ENCODE results near the gene MS4A18.

The MS4A18 gene

DNA sequence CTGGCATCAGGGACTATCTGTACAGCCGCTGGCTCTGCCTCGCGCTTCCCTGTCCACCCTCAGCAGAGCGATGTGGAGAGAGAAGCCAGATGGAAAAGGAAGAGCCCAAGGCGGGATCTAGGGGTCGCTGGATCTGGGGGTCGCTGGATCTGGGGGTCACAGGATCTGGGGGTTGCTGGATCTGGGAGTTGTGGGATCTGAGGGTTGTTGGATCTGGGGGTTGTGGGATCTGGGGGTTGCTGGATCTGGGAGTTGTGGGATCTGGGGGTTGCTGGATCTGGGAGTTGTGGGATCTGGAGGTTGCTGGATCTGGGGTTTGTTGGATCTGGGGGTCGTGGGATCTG, 58.6 kb downstream of the MS4A18 start:
- DNase-seq = no peak
- Histone ChIP-seq H3K36me3 (no peaks in the 10 kb centered on the region), H3K9me3 (no peaks in the 10 kb centered on the region), H3K4me1 (no peaks in the 10 kb centered on the region), H3K4me3 (ENCODE audit: low read depth, low read length) (no peak overlapping the region), H3K27me3 (no peaks in the 10 kb centered on the region)
- TF ChIP-seq, protein P1, sequence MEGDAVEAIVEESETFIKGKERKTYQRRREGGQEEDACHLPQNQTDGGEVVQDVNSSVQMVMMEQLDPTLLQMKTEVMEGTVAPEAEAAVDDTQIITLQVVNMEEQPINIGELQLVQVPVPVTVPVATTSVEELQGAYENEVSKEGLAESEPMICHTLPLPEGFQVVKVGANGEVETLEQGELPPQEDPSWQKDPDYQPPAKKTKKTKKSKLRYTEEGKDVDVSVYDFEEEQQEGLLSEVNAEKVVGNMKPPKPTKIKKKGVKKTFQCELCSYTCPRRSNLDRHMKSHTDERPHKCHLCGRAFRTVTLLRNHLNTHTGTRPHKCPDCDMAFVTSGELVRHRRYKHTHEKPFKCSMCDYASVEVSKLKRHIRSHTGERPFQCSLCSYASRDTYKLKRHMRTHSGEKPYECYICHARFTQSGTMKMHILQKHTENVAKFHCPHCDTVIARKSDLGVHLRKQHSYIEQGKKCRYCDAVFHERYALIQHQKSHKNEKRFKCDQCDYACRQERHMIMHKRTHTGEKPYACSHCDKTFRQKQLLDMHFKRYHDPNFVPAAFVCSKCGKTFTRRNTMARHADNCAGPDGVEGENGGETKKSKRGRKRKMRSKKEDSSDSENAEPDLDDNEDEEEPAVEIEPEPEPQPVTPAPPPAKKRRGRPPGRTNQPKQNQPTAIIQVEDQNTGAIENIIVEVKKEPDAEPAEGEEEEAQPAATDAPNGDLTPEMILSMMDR (IDR thresholded peaks at IDR 0.05; ENCODE audit: low read depth, low read length) = no peak

DNA sequence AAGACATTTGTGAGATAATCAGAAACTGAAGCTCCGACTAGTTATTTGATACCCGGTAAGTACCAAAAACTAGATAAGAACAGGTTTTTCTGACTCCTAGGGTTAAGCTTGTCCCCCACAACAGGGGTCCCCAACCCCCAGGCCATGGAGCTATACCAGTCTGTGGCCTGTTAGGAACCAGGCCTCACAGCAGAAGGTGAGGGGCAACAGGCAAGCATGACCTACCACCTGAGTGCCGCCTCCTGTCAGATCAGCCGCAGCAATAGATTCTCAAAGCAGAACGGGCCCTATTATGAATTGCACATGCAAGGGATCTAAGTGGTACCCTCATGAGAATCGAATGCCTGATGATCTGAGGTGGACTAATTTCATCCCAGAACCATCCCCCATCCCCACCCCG, 59.4 kb downstream of the MS4A18 start:
- no peak overlapping the region for H3K4me3 ChIP-seq (ENCODE audit: low read depth, low read length)
- H3K27me3 ChIP-seq = no peaks in the 10 kb centered on the region
- no peaks in the 10 kb centered on the region for H3K36me3 ChIP-seq
- H3K9me3 ChIP-seq = no peaks in the 10 kb centered on the region
- TF ChIP-seq, protein P1 (IDR thresholded peaks at IDR 0.05; ENCODE audit: low read depth, low read length) = no peak
- no peak for DNase-seq
- no peaks in the 10 kb centered on the region for H3K4me1 ChIP-seq

DNA sequence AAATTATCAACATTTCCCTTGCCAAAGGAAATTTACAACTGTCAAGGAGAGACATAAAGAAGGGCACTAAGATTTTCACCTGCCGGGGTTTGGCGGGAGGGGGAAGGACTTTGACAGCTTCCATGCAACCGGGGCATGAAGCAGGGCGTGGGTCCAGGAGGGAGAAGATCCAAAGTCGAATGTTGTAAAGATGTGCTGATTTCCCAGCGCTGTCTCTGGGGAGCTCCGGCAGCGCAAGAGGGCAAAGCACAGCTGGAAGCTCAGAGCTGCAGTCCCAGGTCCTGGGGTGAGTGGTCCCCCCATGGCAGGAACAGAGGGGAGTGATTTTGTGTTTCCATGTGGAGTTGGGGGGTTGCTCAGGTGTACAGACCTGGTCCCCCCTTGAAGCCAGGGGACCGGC, 60.6 kb downstream of the MS4A18 start, which contains the start of gene MS4A10:
MS4A10 (plus strand) TSS at position 198 of the 400 bp plus-strand sequence. CDS start 5,003 bp downstream, outside the sequence.
- DNase-seq = no peak
- Histone ChIP-seq H3K27me3 (no peaks in the 10 kb centered on the region), H3K4me1 (no peaks in the 10 kb centered on the region), H3K4me3 (ENCODE audit: low read depth, low read length) (no peak within 1 kb of the TSS), H3K9me3 (no peaks in the 10 kb centered on the region), H3K36me3 (no peaks in the 10 kb centered on the region)
- TF ChIP-seq, protein P1 (IDR thresholded peaks at IDR 0.05; ENCODE audit: low read depth, low read length) = no peak

- no peak for DNase-seq
- H3K9me3 ChIP-seq = no peaks in the 10 kb centered on the region
These were observed 61.4 kb downstream of the MS4A18 start for GRCh38 chr11:60785806-60786361.

DNA sequence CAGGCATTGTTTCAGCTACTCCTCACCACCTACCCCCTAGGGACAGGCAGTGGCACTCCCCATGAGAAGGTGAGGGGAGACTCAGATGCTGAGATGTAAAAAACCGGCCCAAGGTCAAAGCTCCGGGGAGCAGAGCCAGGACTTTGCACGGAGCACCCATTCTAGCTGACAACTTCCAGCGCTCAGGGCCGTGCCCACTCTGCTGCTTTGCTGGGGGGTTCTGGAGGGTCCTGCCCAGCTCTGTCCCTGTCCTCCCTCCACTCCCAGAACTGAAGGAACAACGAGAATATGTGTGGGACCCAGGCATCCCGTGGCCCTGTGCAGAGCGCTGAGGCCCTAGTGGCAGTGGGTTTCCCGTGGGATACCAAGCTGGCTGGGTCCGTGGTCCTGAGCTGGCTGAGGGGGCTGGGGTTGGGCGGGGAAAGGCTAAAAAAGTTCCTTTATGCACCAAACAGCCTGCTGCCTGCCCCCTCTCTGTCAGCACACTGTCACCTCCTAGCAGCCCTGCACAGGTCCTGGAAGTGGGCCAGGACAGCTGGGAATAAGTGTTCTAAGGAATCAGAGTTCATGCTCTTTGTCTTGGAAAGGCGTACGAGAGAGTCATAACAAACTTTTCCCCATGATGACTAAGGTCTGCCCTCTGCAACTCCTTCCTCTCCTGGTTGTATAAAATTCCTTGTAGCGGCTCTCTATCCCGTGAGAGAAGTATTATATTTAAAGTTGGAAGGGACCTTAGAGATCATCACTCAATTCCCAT, 62.5 kb downstream of the MS4A18 start:
- Histone ChIP-seq H3K9me3 (no peaks in the 10 kb centered on the region), H3K36me3 (no peaks in the 10 kb centered on the region), H3K4me3 (ENCODE audit: low read depth, low read length) (no peak overlapping the region), H3K4me1 (no peaks in the 10 kb centered on the region), H3K27me3 (no peaks in the 10 kb centered on the region)
- DNase-seq = no peak
- TF ChIP-seq, protein P1 (IDR thresholded peaks at IDR 0.05; ENCODE audit: low read depth, low read length) = no peak

More at GRCh38 chr11:60785806-60786361, 61.4 kb downstream of the MS4A18 start:
- H3K4me3 ChIP-seq (ENCODE audit: low read depth, low read length) = no peak overlapping the region
- H3K27me3 ChIP-seq = no peaks in the 10 kb centered on the region
- TF ChIP-seq, protein P1 (IDR thresholded peaks at IDR 0.05; ENCODE audit: low read depth, low read length) = no peak
- no peaks in the 10 kb centered on the region for H3K36me3 ChIP-seq
- H3K4me1 ChIP-seq = no peaks in the 10 kb centered on the region
